DMS53 treated with DMSO at 0.1 percent for 48 hours (cell line): ENCODE measurements around the gene GPC6.
"Not testable (repeated sequence)": the region's sequence is repeated elsewhere in the genome, so short reads cannot be mapped to it uniquely, and the experiment has no call there.

ENCODE experiments used
- DNase-seq: peaks from one replicate; lab custom pipeline; 2025; ENCODE audit not compliant: unreplicated experiment; lab: John Stamatoyannopoulos, UW

Gene GPC6

GRCh38 chr13:93422980-93423543, 196.5 kb downstream of the GPC6 start:
- DNase-seq: no peak

DNA sequence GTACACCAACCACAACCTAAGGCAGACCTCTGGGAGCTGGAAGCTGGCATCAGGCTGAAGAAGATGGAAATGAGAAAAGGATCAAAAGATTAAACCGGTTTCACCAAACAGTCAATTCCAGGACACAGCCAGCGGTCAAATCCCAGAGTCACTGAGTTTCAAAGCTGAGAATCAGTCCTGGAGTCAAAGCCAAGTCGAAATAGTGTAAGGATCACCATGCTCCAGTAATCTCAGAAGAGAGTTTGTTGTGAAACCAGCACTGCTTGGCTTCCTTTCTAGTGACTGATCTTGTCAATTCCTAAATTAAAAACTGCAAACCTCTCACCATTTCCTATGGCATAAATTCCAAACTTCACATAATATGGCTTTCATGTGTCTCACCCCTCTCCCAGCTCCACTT, 198.8 kb downstream of the GPC6 start:
- no peak for DNase-seq

DNA sequence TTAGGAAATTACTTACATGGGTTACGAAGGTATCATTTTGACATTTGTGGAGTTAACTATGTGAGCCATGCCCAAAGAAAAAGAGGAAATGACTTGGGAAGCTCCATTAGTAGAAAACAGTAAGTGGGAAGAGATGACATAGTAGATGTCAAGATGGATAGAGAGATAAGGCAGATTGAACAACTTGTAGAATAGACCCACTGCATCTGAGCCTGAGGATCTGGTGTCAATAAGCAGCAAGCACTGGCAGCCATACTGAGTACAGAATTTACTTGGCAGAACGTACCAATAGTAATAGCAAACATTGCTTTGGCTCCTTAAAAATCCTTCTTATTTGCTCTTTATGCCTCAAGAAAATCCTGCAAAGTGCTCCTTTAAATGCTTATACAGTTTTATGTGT, 203.8 kb downstream of the GPC6 start:
- DNase-seq: no peak

DNA sequence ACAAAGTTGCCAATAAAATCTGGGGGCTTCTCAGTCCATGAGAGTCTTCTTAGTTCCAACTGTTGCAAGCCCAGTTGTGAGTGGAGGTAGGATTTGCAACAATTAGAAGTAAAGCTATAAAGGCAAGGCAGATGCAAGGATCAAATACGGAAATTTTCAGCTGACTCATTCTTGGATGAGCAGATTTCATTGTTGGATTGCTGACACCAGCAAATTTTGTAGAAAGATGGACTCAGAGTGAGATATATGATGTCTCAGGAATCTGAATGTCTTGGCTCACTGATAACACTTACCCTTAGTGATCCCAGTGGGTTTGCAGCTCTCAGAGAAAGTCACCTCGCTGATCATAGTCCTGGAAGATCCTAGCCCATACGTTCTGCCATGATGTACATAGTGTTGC, 209.0 kb downstream of the GPC6 start:
- DNase-seq: no peak

DNA sequence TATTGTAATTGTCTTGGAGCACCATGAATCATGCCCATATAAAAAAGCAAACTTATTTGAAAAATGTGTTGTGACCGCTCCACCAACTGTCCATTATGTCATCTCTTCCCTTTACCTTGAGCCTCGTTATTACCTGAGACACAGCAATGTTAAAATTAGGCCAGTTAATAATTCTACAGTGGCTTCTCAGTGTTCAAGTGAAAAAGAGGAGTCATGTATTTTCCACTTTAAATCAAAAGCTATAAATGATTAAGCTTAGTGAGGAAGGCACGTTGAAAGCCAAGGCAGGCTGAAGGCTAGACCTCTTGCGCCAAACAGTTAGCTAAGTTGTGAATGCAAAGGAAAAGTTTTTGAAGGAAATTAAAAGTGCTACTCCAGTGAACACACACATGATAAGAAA, 210.5 kb downstream of the GPC6 start:
- DNase-seq: no peak

GRCh38 chr13:93446238-93446637, 219.6 kb downstream of the GPC6 start:
- no peak for DNase-seq

- DNase-seq: no peak
Observed at GRCh38 chr13:93450191-93450621, 223.6 kb downstream of the GPC6 start.

GRCh38 chr13:93450761-93451160, 224.2 kb downstream of the GPC6 start:
- DNase-seq: no peak

DNA sequence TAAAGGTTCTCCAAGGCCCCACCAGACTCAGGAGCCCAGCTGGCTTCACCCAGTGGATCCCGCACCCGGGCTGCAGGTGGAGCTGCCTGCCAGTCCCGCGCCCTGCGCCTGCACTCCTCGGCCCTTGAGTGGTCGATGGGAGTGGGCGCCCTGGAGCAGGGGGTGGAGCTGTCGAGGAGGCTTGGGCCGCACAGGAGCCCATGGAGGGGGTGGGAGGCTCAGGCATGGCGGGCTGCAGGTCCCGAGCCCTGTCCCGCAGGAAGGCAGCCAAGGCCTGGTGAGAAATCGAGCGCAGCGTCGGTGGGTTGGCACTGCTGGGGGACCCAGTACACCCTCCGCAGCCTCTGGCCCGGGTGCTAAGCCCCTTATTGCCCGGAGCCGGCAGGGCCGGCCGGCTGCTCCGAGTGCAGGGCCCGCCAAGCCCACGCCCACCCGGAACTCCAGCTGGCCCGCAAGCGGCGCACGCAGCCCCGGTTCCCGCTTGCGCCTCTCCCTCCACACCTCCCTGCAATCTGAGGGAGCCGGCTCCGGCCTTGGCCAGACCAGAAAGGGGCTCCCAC, 228.1 kb downstream of the GPC6 start:
- DNase-seq: not testable (repeated sequence)

DNA sequence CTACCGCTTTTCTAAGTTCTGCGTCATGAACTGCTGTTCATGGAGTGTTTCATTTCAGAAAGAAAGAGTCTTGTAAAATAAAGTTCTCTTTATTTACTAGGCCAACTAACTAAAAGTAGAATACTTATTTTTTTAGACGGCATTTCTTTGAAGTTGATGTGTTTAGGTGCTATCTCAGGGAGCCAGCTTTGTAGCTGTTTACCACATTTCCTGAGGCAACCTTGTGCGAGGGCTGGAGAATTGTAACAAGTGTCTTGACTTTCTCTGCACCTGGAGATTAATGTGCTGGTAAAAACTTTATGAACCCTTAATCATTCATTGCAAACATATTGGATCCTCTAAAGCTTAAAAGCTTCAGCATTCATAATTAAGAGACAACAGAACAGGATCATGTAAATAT, 229.3 kb downstream of the GPC6 start:
- no peak for DNase-seq

- no peak for DNase-seq
Observed at GRCh38 chr13:93460005-93460404, 233.4 kb downstream of the GPC6 start.

DNA sequence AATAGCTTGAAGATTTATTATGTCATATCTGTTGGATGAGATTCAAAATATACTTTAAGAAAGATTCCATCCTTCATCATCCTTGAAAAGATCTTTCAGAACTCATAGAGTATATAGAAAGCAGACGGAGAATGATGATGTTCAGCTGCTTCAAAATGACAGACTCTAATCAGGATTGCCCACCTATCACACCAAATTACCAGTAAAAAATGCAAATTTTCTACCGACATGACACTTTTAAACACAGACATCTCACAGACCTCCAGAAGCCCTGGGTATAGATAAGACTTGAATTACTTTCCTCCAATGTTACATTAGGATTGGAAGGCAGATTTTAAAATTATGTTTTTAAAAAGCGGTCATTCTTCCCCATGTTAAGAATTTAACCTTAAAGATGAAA, 235.5 kb downstream of the GPC6 start:
- no peak for DNase-seq

GRCh38 chr13:93466502-93467036, 240.0 kb downstream of the GPC6 start:
- no peak for DNase-seq

GRCh38 chr13:93467175-93467574, 240.6 kb downstream of the GPC6 start:
- DNase-seq: no peak

GRCh38 chr13:93468433-93468832, 241.8 kb downstream of the GPC6 start:
- no peak for DNase-seq

- DNase-seq: no peak
Observed at GRCh38 chr13:93472296-93472695, 245.7 kb downstream of the GPC6 start.

- DNase-seq: no peak
Observed at GRCh38 chr13:93472814-93473296, 246.2 kb downstream of the GPC6 start.

GRCh38 chr13:93473441-93474270, 247.0 kb downstream of the GPC6 start:
- no peak for DNase-seq

DNA sequence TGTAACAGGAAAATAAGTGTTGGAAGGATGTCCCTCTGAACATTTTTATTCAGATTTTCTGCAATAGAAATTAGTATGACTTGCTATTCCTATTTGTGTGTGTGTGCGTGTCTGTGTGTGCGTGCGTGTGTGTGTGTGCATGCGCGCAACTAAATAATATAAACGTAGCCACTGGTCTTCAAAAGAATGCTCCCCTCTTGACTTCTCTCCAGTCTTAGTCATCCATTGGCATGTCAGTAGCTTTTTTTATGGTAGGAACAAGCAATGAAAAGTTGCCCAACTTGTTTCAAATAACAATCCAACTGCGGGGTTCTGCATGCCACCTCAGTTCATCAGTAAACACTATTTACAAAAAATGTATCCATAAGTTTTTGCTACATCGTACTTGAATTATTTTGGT, 249.6 kb downstream of the GPC6 start:
- no peak for DNase-seq

DNA sequence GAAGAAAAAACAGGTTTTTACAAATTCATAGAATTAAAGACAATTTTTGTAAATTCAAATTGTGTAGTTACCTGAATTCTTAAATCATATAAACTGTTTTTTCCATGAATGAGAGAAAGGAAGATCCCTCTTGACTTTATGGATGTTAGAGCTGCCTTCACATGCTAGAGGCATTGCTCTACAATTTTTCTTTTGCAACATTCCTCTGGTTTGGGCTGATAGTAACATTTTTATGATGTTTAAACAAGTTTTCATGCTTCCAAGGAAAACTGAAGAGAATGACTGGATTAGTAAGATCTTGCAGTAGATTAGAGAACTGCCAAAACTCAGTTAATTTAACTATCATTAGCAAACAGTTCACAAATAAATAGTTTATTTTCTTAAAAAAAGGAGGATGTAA, 250.6 kb downstream of the GPC6 start:
- DNase-seq: no peak

- DNase-seq: no peak
Observed at GRCh38 chr13:93480553-93481106, 254.0 kb downstream of the GPC6 start.

DNA sequence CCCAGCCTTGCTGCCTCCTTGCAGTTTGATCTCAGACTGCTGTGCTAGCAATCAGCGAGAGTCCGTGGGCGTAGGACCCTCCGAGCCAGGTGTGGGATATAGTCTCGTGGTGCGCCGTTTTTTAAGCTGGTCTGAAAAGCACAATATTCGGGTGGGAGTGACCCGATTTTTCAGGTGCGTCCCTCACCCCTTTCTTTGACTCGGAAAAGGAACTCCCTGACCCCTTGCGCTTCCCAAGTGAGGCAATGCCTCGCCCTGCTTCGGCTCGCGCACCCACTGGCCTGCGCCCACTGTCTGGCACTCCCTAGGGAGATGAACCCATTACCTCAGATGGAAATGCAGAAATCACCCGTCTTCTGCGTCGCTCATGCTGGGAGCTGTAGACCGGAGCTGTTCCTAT, 269.5 kb downstream of the GPC6 start:
- DNase-seq: not testable (repeated sequence)
